ENCODE data around the gene MAP7. TPM values are rescaled to one million over a fixed set of nuclear protein-coding genes. Genes with fewer than 3 reads are reported as not detected.

MAP7 gene
- total and polyA plus RNA-seq, 2 of the 13 experiments (the other 11 are each of a cell fraction or from before 2014, with no cell fraction given) = 0.04 TPM; not detected in 1

DNA sequence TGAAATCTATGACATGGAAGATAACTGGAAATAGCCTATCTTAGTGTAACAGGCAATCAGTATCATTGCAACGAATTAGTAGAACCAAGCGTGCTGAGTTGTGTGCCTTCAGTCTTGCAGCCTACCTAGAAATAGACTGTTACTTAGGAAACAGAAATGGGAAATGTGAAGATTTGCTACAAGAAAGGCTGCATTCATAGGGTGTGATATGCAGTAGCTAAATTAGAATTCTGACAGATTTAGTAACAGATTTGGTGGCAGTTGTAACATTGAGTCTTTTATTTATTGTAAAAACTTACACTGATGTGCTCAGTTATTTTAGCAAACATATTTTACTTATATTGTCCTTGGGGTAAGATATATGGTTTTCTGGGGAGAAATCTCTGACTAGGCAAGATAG lies 56.2 kb downstream of the MAP7 start:
- ChIA-PET CTCF (ENCODE audit: low intra/inter-chr PET ratio, low total read pairs) (no interaction called here), POLR2A (no interaction called here)

More for the DNA sequence above, 56.2 kb downstream of the MAP7 start:
- no peak overlapping the region for H3K27ac ChIP-seq (ENCODE audit: extremely low read length, insufficient read depth, low read length)
- 2% methylated on average over 2 of the region's 2 CpGs for WGBS (ENCODE audit: low lambda C conversion rate)
- FAIRE-seq = no peak
- H3K4me1 ChIP-seq (ENCODE audit: insufficient read depth, low read length) = no peaks in the 10 kb centered on the region
- H3K4me2 ChIP-seq (ENCODE audit: low read depth, low read length) = no peak overlapping the region
- no peaks in the 10 kb centered on the region for H3K9me3 ChIP-seq (ENCODE audit: low read length)
- no peak for ATAC-seq
- no peak overlapping the region for H3K9ac ChIP-seq (ENCODE audit: insufficient read depth, low read depth, low read length)
- H4K20me1 ChIP-seq (ENCODE audit: insufficient read depth, low read length) = no peaks in the 10 kb centered on the region
- no peak for DNase-seq (ENCODE audit: low spot score)
- no TSS peak for BruUV-seq (replicated peaks)
- H2AFZ ChIP-seq (ENCODE audit: low read length) = no peak overlapping the region
- no peak for TF ChIP-seq MYC (CRISPR knock-in tag; IDR thresholded peaks at IDR 0.05; ENCODE audit: borderline replicate concordance)
- TF ChIP-seq ZNF777 (CRISPR knock-in tag; IDR thresholded peaks at IDR 0.05) = no peak
- TF ChIP-seq CCDC6 (CRISPR knock-in tag; IDR thresholded peaks at IDR 0.05) = no peak
- TF ChIP-seq ZNF883 (CRISPR knock-in tag; IDR thresholded peaks at IDR 0.05; ENCODE audit: not compliant biosample characterization) = no peak
- no peak for TF ChIP-seq RBAK (CRISPR knock-in tag; IDR thresholded peaks at IDR 0.05)
- no peak for TF ChIP-seq U2AF1 (optimal IDR thresholded peaks at IDR 0.05; ENCODE audit: low read depth, low read length)
- TF ChIP-seq MIER3 (CRISPR knock-in tag; IDR thresholded peaks at IDR 0.05; ENCODE audit: borderline replicate concordance) = no peak
- no peak for TF ChIP-seq EZH2 (conservative IDR thresholded peaks at IDR 0.05; ENCODE audit: low read depth, low read length)
- TF ChIP-seq, protein P1, sequence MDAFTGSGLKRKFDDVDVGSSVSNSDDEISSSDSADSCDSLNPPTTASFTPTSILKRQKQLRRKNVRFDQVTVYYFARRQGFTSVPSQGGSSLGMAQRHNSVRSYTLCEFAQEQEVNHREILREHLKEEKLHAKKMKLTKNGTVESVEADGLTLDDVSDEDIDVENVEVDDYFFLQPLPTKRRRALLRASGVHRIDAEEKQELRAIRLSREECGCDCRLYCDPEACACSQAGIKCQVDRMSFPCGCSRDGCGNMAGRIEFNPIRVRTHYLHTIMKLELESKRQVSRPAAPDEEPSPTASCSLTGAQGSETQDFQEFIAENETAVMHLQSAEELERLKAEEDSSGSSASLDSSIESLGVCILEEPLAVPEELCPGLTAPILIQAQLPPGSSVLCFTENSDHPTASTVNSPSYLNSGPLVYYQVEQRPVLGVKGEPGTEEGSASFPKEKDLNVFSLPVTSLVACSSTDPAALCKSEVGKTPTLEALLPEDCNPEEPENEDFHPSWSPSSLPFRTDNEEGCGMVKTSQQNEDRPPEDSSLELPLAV (CRISPR knock-in tag; conservative IDR thresholded peaks at IDR 0.05; ENCODE audit: low read depth) = no peak
- TF ChIP-seq, protein P2, sequence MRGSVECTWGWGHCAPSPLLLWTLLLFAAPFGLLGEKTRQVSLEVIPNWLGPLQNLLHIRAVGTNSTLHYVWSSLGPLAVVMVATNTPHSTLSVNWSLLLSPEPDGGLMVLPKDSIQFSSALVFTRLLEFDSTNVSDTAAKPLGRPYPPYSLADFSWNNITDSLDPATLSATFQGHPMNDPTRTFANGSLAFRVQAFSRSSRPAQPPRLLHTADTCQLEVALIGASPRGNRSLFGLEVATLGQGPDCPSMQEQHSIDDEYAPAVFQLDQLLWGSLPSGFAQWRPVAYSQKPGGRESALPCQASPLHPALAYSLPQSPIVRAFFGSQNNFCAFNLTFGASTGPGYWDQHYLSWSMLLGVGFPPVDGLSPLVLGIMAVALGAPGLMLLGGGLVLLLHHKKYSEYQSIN (CRISPR knock-in tag; IDR thresholded peaks at IDR 0.05; ENCODE audit: borderline replicate concordance) = no peak
- no peak for TF ChIP-seq BCL6 (CRISPR knock-in tag; IDR thresholded peaks at IDR 0.05)
- TF ChIP-seq ZNF850 (CRISPR knock-in tag; conservative IDR thresholded peaks at IDR 0.05) = no peak
- TF ChIP-seq, protein P3, sequence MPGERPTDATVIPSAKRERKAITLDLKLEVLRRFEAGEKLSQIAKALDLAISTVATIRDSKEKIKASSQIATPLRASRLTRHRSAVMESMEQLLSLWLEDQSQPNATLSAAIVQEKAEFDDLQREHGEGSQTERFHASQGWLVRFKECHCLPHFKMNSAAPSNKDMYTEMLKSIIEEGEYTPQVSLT (CRISPR knock-in tag; IDR thresholded peaks at IDR 0.05; ENCODE audit: borderline replicate concordance, low read depth) = no peak
- TF ChIP-seq ETS1 (CRISPR knock-in tag; IDR thresholded peaks at IDR 0.05) = no peak
- no peak for TF ChIP-seq ZBTB7B (CRISPR knock-in tag; IDR thresholded peaks at IDR 0.05)
- no peak for TF ChIP-seq KDM4B (CRISPR knock-in tag; IDR thresholded peaks at IDR 0.05)
- TF ChIP-seq ZNF616 (CRISPR knock-in tag; IDR thresholded peaks at IDR 0.05; ENCODE audit: low read depth) = no peak
- intact Hi-C loops (cut with micrococcal nuclease; ENCODE audit: unreplicated experiment) = no loop called here
- H3K27me3 ChIP-seq (ENCODE audit: control insufficient read depth in 1 of 2, insufficient read depth in 2 of 2, low read length in 2 of 2) = no peaks in the 10 kb centered on the region
- no peaks in the 10 kb centered on the region for H3K36me3 ChIP-seq (replicated peaks in 1 of 2; ENCODE audit: control insufficient read depth in 1 of 2, insufficient read depth in 2 of 2, low read length in 2 of 2)
- no peaks in the 10 kb centered on the region for H3K79me2 ChIP-seq (ENCODE audit: insufficient read depth, low read length)
- H3K4me3 ChIP-seq (replicated peaks in 1 of 3; ENCODE audit: insufficient read depth in 1 of 3, low read depth in 2 of 3, low read length in 3 of 3) = no peak overlapping the region
- in situ Hi-C loops (cut with HindIII; ENCODE audit: extremely low pct_ligation_motif_present, low pct_unique_long_range_greater_than_20kb) = no loop called here

Measured in HepG2 (cell line).